ENCODE data around the gene DOCK8.
A peak's percentile ranks its signal among the peaks of the same experiment; 100 is the strongest.
"Not testable (repeated sequence)": the region's sequence is repeated elsewhere in the genome, so short reads cannot be mapped to it uniquely, and the experiment has no call there.

The DOCK8 gene

DNA sequence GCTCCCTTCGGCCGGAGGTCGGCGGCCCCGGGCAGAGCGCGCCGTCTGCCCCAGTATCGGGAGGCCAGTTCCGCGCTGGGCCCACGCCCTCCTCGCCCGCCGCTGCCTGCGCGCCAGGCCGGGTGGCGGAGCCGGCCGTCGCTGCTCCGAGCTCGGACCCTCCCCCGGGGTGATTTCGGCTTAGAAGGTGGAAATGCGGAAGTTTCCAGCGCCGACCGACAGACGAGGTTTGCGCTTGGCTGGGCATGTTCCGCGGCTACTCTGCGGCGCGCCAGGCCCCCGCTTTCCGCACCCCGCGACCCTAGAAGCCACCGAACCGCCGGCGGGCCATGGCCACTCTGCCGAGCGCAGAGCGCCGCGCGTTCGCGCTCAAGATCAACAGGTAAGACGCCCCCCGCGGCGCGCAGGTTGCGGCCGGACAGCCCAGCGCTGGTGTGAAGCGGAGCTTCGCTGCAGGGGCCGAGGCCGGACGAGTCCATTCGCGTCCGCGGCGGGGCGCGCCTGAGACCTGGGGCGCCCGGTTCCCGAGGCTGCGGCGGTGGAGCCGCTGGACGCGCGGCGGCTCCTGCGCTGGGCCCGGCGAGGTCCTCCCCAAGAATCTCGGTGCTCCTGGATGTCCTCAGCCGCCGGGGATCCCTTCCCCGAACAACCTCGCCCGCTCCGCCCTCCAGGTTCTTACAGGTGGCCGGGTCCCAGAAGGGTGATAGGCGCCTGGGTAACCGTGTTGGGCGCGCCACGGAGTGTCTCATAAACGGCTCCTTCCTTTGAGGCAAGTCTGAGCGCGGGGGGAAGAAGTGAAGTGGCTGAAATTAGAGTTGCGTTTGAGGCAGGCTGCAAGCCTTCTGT is at the start of gene DOCK8:
DOCK8 (plus strand) TSS at position 218 of the 846 bp plus-strand sequence; CDS start at position 330, 112 bp downstream.
- DNase-seq (ENCODE audit: low read depth in 3 of 3, low spot score in 1 of 3) = peak in 2 of 3 donors; percentile 18 to 29

DNA sequence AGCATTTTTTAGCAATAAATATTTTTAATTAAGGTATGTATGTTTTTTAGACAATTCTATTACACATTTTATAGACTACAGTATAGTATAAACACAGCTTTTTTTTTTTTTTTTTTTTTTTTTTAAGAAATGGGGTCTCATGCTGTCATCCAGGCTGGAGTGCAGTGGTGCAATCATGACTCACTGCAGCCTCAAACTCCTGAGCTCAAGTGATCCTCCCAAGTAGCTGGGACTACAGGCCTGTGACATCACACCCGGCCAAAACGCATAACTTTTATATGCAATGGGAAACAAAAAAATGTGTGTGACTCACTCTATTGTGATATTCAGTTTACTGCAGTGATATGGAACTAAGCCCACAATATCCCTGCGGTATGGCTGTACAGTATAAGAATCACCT is 44.9 kb upstream of the DOCK8 start:
- not testable (repeated sequence) for DNase-seq (ENCODE audit: low read depth in 3 of 3, low spot score in 1 of 3)

DNA sequence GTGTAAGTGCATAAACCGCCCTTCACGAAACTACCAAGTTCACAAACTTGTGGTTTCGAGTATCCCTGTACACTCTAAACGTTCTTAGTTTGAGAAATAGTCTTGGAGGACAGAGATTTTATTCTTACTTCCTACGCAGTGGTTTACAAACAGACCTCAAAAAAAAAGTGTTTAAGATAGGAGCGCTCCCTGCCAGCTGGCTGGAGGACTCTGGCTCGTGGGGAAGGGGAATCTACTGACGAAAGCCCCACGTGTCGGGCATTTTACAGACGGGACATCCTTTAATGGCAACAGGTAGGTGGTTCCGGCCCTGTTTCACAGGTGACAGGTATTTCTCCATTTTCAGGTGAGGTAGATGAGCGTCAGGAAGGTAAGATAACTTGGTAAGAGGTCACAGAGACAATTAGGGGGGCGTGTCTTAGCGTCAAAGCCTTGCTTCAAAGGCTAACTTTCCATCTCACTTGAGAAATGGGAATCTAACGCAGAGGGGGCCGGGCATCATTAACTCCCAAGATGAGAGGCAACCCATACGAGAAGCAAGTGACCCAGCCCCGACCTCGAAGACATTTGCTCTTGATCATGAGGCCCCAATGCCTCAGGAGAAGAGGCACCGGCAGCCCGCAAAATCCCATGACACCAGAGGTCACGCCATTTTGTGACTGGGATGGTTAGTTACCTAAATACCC is 36.4 kb upstream of the DOCK8 start:
- DNase-seq (ENCODE audit: low read depth in 3 of 3, low spot score in 1 of 3) = not testable (repeated sequence)

DNA sequence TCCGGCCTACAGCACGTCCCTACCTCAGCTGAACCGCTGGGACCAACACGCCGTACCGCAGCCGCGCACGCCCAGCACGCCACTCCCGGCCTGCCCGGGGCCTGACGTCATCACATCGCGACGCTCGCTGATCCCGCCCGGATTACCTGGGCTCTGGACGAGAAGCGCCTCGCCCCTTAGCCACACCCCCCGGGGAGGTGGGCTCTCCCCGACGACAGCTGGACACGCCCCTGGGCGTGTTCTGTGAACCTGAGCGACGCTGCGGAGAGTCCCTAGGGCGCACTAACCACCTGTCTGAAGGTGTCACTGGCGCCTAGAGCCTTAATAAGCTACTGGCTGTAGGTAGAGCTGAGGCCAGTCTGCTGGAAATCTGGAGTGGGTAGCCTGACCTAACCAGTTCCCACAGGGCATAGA is 35.7 kb upstream of the DOCK8 start, which contains the start of gene ZNG1A:
ZNG1A (minus strand) TSS at position 87 of the 414 bp plus-strand sequence. CDS start 87 bp downstream, outside the sequence.
- DNase-seq (ENCODE audit: low read depth in 3 of 3, low spot score in 1 of 3) = peak; percentile 54 to 63 (median 60)

DNA sequence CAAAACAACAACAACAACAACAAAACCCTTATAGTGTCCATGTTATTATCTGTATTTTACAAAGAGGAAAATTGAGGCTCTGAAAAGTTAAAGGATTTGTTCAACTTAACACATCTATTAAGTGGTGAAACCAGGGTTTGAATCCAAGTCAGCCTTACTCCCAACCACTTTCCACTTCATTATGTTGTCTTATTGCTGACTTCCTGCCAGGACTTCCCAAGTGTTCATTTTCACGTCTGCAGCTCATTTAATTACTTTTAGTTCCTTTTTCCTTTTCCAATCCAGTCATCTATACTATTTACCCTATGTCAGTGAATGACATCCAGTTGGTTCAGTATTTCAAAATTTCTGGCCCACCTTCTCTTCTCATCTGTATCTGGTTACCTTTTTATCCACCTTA is 15.1 kb upstream of the DOCK8 start:
- not testable (repeated sequence) for DNase-seq (ENCODE audit: low read depth in 3 of 3, low spot score in 1 of 3)

DNA sequence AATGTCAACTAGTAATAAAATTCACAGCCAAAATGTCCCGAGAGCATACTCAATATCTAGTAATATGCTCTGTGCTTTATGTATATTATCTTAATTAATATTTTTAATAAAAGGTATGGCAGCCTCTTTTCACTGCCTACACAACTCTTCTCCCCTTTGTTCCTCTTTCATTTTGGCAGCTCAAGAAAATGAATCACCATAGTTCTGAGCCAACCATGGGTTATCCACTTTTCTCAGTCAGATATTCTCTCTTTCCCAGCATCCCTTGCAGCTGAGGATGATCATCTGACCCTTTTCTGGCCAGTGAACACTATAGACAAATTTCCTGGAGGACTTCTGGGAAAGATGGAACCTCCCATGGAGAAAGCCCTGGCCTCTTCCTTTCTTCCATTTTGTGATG is 8.2 kb upstream of the DOCK8 start:
- DNase-seq (ENCODE audit: low read depth in 3 of 3, low spot score in 1 of 3) = no peak

DNA sequence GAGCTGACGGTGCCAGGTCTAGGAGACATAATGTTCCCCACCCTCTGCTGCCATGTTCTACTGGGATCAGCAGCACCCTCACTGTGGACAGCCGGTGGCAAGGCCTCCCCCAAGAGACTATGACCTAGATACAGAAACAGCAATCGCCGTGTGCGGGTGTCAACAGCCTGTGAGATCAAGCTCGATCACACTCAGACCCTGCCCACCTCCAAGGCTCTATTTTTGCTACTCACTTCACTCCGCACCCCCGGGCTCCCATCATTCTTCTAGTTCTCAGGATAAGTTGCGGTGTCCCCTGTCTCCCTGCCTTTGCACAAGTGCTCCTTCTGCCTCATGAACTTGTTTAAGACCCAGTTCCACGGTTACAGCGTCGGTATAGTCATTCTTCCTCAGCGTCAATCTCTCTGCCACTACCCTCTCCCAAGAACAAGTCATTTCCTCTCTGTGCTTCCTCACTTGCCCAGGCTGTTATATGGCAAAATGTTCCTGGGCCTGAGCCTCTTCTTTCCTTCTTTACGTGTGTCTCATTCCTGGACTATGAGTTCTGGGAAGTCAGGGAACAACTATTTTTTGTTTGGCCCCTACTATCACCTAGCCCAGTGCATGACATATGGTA is 5.4 kb upstream of the DOCK8 start:
- no peak for DNase-seq (ENCODE audit: low read depth in 3 of 3, low spot score in 1 of 3)

DNA sequence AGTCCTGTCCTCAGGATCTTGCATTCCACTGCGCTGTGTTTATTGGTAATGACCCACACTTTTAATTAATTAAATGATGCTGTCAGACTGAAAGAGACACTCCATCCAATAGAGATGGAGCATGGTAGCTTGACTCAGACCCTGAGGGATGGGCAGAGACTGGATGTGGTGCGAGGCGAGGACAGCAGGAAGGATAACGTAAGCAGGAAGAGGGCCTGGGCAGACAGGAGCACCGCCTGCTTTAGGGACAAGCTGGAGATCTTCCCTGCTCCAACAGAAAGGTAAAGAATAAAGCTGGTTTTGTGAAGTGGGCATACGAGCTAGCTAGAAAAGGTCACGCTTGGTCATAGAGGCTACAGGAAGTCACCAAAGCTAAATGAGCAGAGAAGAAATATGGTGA is 3.6 kb upstream of the DOCK8 start:
- no peak for DNase-seq (ENCODE audit: low read depth in 3 of 3, low spot score in 1 of 3)

DNA sequence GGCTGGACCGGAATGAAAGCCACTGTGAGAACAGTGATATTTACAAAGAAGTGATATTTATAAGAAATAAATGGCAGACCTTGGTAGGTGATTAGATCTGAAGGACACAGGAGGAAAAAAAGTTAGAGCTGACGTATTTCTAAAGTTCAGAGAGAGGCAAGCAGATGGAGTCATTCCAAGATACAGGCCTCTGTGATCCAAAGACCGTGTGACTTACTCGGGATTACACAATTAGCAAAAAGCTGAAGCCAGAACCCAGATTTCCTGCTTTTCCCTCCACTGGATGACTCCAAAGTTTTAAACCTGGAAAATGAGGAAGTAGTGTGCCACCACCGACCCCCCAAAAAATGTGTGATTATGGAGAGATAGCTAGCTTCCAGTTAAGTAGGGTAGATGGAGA is 3.1 kb upstream of the DOCK8 start:
- no peak for DNase-seq (ENCODE audit: low read depth in 3 of 3, low spot score in 1 of 3)

DNA sequence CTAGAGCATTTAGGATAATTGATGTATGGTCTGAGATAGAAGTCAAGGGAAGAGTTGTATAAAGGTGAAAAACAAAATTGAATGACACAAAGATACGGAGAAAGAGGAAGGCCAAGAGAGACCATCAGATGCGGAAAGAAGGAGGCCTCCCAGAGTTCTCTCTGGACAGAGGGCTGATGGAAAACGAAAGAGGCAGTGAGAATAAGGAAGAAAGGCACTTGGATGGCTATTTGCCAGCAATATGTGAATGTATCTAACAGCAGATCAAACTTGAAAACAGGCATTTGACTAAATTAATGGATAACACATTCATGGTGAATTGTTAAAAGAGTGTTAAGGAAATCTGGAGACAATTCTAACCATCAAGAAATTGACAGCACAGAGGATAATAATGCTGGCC is 2.4 kb upstream of the DOCK8 start:
- DNase-seq (ENCODE audit: low read depth in 3 of 3, low spot score in 1 of 3) = no peak

DNA sequence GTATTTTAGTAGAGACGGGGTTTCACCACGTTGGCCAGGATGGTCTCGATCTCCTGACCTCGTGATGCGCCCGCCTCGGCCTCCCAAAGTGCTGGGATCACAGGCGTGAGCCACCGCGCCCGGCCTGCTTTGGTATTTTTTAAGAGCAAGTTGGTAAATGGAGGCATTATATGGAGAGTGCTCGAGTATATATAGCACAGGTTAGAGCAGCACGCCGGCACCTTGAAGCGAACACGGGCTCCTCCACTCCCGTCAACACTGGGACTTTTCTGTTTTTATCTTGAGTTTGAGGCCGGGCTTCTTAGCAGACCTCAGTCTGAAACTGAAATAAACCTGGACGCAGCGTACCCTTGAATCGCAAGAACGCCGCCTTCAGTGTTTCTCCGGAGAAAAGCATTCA is 764 bp upstream of the DOCK8 start:
- DNase-seq (ENCODE audit: low read depth in 3 of 3, low spot score in 1 of 3) = not testable (repeated sequence)

DNA sequence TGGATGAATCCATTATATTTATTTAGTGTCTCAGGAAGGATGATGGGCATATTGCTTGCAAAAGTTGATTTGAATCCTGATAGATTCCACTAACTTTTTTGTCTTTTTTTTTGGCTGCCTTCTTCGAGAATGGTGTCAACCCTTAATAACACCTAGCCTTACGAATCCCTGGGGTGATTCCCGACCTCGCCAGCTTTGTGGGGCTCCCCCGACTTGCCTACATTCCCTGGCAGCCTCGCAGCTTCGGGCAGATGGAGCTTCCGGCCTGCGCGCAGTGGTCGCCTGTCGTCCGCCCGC is 366 bp upstream of the DOCK8 start:
- DNase-seq (ENCODE audit: low read depth in 3 of 3, low spot score in 1 of 3) = no peak

DNA sequence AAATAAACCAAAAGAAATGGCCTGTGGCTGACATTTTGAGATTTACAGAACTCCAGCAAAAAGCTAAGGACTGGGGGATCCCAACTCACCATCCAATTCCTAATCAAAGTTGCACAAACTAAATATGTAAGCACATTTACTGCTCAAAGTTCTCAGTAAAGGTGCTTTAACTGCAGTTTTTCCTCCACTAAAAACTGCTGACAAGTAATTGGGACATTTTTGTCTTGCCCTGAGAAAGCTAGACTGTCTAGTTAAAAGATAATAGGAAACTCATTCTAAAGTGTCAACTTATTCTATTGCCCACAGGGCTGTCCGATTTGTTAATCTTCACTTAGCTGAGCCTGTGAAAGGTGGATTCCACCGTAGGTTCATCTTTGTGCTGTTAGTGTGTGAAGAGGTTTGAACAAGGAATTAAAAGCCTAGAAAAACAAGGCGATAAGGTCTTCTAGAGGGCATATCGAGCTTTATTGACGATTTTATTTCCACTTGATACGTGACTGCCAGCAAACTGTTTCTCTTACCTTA is 1.0 kb downstream of the DOCK8 start:
- DNase-seq (ENCODE audit: low read depth in 3 of 3, low spot score in 1 of 3) = no peak

DNA sequence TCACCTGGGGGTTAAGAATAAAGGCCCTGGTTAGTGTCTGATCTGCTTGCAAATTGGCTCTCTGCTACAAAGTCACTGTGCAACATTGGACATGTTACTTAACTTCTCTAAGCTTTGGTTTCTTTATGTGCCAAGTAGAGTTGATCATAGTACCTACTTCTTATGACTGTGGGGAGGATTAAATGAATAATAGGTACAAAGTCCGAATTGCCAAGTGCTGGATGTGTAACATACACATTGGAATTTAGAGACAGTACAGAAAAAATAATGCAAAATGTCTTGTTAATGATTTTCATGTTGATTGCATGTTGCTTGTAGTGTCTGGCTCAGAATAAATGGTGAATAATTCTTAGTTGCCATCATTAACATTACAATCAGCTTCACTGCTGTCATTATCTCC is 2.2 kb downstream of the DOCK8 start:
- DNase-seq (ENCODE audit: low read depth in 3 of 3, low spot score in 1 of 3) = no peak

DNA sequence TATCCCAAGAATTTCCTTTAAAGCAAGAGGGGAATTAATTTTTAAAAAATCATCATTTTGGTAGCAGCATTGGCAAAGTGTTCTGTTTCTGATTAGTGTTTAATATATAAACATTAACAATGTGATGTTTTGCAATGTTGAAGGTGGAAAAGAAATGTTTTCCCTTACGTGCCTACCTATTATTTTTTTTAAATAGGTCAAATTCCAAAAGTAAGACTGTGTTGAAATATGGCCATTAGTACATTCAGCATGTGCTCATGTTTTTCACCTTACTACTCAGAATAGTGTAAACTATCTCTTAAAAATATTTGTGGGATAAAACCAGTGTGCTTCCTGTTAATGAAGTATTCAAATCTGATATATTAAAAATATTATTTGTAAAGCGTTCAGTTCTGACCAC is 3.3 kb downstream of the DOCK8 start:
- no peak for DNase-seq (ENCODE audit: low read depth in 3 of 3, low spot score in 1 of 3)

DNA sequence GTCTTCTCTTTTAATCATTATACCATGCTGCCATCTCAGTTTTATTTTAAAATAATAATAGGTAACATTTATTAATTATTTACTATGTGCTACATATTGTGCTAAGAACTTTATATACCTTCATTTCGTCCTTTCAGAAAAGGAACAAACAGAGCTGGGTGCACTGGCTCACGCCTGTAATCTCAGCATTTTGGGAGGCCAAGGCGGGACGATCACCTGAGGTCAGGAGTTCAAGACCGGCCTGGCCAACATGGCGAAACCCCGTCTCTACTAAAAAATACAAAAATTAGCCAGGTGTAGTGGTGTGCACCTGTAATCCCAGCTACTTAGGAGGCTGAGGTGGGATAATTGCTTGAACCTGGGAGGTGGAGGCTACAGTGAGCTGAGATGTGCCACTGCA is 4.4 kb downstream of the DOCK8 start:
- DNase-seq (ENCODE audit: low read depth in 3 of 3, low spot score in 1 of 3) = not testable (repeated sequence)

DNA sequence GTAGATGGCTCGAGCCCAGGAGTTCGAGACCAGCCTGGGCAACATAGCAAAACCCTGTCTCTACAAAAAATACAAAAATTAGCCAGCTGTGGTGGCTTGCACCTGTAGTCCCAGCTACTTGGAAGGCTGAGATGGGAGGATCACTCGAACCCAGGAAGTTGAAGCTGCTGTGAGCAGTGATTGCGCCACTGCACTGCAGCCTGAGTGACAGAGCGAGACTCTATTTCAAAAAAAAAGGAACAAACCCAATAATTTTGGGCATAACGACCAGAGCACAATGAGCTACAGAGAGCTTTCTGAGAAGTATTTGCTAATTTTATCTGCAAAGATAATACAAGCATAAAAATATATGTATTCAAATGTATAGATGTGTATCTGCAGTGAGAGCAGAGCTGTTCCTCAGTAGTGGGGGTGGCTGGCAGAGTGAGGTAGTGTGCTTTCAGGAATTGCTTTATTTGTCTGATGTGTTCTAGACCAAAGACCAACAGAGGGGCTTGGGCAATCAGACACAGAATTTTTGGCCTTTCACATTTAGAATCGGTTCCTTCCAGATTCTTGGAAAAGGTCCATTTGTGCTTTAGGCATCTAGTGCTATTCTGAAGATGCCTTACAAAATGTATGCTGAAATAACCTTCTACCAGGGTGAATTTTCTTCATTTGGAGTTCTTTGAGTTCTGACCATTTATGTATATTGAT is 5.2 kb downstream of the DOCK8 start:
- no peak for DNase-seq (ENCODE audit: low read depth in 3 of 3, low spot score in 1 of 3)

DNA sequence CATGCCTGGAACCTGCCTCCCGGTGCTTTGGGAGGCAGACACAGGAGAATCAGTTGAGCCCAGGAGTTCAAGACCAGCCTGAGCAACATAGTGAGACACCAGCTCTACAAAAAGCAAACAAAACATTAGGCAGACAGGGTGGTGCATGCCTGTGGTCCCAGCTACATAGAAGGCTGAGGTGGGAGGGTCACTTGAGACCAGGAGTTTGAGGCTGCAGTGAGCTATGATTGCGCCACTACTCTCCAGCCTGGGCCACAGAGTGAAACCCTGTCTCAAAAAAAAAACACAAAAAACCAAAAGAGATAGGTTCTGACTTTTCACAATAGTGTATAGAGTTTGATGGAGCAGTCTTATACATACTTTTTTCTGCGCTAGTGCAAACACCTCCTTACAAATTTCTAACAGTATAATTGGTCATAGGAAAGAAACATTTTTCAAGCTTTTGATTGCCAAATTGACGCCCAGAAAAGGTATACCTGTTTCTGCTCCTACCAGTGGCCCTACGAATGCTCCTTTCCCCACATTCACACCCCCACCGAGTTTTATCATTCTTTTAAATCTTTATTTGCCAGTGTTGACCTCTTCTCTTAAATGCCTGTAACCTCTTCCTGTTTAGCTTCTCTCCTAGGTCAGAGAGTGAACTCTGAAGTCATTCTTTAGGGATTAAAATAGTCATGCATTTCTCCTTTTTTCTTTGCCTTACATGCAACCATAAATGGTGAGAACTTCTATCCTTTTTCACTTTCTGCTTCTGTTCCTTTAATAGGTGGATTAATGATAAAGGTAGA is 7.5 kb downstream of the DOCK8 start:
- DNase-seq (ENCODE audit: low read depth in 3 of 3, low spot score in 1 of 3) = no peak

DNA sequence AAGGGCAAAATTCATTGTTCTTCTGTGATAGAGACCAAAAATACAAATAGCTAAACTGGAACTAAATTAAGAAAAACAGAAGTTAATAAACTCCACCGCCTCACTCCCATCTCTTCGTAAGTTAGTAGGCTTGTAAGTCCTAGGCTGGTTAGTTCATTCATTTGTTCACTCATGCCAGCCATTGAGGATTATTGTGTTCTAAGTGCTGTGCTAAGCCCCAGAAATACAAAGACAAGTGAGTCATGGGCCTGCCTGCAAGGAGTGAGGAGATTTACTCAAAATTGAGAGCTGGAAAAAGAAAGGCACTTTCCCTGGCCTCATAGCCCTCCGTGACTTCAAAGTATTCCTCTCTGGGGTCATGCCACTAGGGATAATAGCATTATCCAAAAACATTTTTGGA is 8.5 kb downstream of the DOCK8 start:
- no peak for DNase-seq (ENCODE audit: low read depth in 3 of 3, low spot score in 1 of 3)

DNA sequence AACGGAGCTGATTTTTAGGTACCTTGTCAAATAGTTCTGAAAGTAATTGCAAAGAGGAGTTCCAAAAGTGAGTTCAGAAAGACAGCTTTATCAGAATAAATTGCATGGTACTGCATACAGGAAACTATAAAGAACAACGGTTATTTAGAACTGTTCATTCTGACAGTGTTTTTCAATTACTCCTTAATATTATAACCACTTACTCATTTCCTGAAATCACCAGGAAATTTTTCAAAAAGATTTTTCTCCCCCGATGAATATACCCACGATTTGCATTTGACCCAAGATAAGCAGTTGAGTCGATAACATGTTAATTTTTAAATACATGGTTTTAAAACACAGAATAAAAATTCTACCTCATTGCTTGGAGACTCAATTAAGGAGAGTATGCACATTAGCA is 9.4 kb downstream of the DOCK8 start:
- DNase-seq (ENCODE audit: low read depth in 3 of 3, low spot score in 1 of 3) = no peak

All from stimulated activated CD4-positive, alpha-beta T cell treated with anti-CD3 and anti-CD28 coated beads, TNF-alpha, amount 100 ng/mL, for 1 hour (primary cell).